ENCODE measurements around the gene MCRS1.
"Not testable (repeated sequence)": the region's sequence is repeated elsewhere in the genome, so short reads cannot be mapped to it uniquely, and the experiment has no call there.

Gene MCRS1

DNA sequence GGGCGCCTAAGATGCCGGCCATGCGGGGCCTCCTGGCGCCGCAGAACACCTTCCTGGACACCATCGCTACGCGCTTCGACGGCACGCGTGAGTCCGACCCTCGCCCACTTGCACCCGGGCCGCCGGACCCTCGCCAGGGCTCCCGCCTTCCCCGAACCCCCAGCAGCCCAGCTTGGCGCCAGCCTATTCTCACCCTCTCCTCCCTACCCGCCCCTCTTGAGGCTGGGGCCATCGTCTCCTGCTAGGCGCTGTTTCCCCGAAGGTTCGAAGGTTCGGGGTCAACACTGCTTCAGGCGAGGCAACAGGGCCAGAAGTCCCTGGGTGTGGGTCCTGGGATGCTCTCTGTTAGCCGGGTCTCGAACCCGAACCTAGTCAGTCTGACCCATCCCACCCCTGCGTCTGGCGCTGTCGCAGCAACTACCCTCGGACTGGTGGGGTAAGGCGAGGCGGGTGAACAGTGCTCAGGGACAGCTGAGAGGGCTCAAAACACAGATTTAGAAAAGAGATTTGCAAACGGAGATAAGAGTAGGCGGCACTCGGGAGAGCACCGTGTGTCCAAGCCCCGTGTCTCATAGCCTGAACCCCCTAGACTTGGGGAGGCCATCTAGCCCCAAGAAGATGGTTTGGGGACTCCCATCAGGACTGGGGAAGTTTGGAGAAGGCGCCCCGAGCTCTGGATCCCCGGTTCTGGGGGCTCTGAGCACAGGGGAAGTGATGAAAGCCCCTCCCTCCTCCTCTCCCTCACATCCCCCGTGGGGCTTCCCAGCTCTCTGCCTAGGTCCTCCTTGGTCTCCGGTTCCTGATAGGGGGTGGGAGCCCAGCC is 28.3 kb downstream of the MCRS1 start:
- DNase-seq: no peak

GRCh38 chr12:49538510-49539403 is 29.2 kb downstream of the MCRS1 start, which contains the start of gene KCNH3:
Gene KCNH3, plus strand, starts transcription at chr12:49539030. Its CDS starts 387 bp downstream, at chr12:49539417.
- DNase-seq: peak; percentile 89

DNA sequence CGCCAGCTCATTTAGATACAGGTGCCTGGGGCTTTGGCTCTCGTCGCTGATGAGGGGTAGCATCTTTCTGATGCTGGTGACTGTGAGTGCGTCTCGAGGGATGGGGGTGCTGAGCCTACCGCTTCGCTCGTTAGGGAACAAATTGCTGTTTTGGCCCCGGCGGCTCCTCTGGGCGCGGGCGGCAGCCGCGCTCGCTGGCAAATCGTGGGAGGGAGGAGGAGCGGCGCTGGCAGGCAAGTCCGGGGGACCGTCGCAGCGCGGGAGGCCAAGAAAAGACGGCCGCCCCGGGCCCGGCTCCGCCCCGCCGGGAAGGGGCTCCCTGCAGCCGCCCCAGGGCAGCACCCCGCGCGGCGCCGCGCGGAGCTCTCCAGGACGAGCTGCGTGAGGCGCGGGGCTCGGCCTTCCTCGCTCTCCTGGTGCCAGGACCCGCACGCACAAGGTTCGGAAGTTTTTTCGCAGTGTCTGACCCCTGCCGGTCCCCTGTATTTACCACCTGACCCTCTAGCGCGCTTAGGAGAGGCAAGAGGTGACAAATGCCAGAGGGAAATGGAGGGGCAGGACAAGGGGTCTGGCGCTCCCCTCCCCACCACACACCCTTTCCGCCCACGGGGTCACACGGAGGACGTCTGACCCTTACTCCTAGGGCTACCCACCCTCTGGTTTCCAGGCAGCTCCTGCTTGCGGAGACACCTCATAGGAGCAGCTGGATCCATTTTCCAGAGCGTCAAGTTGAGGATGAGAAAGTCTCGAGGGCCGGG is 30.0 kb downstream of the MCRS1 start:
- no peak for DNase-seq

- no peak for DNase-seq
These were observed 30.7 kb downstream of the MCRS1 start for GRCh38 chr12:49537231-49537751.

GRCh38 chr12:49536526-49537071 is 31.3 kb downstream of the MCRS1 start:
- DNase-seq: no peak

DNA sequence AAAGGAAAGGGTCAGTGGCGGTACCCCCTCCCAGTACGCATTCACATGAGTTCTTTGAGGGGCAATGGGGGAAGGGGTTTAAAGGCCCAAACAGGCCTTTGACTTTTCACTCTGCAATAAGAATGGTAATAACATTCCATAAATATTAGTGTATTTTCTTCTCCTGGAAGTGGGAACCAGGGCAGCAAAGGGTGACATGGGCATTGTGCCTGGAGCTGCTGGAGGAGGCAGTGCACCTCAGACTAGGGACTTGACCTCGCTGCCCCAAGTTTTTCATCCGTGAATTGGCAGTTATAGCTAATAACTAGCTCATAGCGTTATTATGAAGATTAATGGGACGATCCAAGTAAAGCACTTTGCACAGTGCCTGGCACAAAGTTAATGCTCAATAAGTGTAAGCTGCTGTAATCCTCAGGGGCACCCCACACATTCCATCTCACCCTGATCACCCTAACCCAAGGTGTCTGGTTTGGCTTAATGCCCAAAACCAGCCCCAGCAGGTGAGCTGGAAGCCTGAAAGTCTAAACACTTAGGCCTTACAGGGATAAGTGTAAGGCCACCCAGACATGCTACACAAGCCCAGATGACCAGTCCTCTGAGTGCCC is 31.9 kb downstream of the MCRS1 start:
- no peak for DNase-seq

GRCh38 chr12:49534731-49535278 is 33.1 kb downstream of the MCRS1 start:
- no peak for DNase-seq

DNA sequence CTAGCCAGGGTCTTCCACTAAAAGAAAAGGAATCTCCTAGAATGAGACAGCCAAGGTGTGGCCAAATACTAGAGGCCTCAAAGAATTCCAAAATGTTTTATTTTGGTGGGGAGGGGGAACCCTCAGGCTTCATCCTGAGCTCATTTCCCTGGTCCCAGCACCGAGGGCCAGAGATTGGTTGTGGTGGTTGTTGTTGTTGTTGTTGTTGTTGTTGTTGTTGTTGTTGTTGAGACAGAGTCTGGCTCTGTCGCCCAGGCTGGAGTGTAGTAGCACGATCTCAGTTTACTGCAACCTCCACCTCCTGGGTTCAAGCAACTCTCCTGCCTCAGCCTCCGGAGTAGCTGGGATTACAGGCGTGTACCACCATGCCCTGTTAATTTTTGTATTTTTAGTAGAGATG is 33.8 kb downstream of the MCRS1 start:
- not testable (repeated sequence) for DNase-seq

DNA sequence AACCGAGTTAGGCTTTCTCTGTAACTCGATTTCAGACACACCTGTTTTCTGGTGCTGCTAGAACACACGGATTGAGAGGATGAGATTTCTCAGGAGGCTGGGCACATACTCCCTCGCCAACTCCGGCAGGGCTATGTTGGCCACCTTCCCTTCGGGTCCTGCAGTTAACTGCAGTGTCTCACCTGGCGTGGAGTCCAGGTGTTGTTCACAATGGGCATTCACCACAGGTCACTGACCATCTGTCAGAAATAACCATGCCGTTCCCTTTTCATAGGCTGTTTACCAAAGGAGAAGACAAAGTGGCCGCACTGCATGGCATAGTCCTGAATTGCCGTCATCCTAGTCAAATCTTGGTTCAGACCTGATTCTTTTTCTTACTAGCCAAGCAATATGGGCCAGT is 34.6 kb downstream of the MCRS1 start:
- DNase-seq: no peak

DNA sequence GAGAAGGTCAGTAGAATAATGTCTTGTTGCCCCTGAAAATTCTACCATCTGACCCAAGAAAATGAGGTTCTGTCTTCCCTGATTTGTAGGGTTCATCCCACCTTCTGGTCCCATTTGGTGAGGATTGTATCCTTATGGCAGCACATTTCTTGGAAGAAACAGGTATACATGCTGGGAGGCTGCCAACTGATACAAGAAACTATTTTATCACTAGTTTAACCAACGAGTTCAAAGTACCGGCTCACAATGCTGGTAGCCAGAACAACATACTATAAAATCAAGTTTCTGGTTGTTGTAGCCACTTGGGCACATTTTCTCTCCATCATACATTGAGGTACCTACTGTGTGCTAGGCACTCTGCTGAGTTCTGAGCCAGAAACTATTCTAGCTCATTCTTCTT is 36.2 kb downstream of the MCRS1 start:
- no peak for DNase-seq

- DNase-seq: no peak
These were observed 38.5 kb downstream of the MCRS1 start for GRCh38 chr12:49529414-49529813.

DNA sequence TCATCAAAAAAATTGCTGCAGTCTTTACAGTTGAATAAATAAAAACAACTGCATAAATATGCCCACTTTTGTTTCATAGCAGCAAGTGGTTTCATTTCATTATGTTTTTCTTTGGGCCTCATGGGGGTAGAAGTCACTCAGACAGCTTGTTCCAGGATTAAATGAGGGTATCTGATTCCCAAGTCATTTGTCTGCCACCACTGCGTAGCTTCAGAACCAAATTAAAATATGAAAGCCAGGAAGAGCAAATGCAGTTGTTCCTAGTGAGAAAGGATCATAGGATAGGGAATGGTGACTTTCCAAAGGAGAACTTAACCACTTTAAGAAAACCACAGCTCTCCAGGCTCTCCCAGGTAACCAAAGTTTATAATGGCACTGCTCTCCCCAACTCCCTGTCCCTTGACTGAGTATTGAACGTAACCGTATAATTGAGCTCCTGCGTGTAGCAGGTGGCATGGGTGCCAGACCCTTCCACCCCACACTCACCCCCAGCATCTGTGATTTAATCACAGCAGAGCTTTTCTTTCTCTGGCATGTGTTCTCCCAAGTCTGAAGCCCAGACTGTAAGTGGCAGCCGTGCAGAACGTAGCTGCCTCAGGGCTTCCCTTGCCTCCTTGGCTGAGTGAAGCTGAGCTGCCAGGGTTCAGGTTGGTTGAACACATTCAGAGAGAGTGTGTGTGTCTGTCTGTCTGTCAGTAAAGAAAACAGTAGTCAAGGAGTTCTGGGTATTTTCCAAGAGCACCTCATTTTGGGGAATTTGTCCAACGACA is 40.4 kb downstream of the MCRS1 start:
- no peak for DNase-seq

DNA sequence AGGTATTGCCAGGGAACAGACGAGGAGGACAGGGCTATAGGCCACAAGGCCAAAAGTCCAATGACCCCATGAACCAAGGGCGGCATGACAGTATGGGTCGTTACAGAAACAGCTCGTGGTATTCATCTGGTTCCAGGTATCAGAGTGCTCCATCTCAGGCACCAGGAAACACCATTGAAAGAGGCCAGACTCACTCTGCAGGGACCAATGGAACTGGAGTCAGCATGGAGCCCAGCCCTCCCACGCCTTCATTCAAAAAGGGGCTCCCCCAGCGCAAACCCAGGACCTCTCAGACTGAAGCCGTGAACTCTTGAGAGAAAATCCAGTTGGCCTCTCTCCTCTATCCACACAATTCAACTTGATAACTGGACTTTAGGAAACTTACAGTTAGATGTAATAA is 42.0 kb downstream of the MCRS1 start:
- no peak for DNase-seq

DNA sequence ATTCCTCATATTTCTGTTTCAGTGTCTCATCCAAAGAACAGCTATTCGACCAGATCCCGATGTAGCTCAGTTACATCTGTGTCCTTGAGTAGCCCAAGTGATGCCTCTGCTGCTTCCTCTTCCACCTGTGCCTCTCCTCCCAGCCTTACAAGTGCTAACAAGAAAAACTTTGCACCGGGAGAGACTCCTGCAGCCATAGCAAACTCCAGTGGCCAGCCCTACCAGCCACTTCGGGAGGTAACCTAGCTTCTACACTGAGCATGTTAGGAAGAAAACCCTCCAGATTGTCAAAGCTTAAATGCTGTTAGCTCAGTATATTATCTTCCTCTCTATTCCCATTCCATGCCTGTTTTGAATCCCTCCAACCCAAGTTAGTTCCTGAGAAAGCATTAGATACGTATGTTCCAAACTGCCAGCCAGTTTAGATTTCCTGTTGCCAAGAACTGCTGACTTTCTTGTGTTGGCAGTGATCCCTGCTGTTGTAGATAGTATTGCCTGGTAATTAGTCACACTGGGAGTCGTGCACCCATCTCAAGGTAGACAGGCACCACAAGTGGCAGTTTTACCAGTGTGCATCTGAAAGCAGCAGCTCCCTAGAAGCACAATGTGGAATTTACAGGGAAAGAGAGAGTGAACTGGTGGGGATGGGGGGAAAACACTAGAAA is 43.1 kb downstream of the MCRS1 start:
- DNase-seq: no peak

GRCh38 chr12:49521389-49521788 is 46.6 kb downstream of the MCRS1 start:
- DNase-seq: no peak

- no peak for DNase-seq
These were observed 48.4 kb downstream of the MCRS1 start for GRCh38 chr12:49519574-49519936.

DNA sequence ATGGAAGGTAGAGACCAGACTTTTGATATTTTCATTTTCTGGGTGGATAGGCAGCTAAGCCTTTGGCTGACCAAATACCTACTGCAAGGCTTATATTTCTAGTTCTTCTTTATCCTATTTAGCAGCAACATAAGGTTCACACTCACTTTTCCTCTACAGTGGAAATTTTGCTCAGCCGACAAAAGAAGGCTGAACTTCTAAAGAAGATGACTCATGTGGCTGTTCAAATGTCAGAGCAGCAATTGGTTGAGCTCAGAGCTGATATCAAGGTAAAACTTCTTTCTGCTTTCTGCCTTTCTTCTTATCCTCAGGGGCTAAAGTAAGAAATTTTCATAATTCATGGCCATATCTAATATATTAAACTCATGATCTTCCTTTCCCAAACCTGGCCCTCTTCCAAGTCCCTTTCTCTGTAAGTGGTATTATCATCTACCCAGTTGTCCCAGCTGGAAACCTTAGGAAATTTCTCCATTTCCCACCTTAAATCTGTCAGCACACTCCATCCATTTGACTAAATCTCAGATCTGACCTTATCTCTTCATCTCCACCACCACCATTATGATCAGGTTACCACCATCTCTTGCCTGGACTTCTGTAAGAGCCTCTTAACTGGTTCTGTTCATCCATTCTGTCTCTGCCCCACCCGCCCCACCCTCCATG is 48.9 kb downstream of the MCRS1 start:
- no peak for DNase-seq

DNA sequence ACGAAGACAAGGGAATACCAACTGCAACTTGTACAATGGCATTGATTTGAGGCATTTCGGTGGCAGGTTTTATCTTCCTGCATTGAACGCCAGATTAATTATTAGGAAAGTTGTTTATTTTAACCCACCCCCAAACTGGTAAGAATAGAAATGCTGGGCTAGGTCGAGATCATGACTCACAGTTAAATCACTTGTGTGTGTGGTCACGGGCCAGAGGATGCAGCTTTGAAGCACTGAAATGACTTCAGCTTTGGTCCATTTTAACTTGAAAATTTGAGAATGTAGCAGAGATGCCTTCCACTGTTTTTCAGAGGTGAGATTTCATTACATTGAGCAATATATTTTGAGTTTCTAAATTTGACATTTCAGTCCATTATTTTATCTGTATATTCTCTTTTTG is 52.7 kb downstream of the MCRS1 start:
- no peak for DNase-seq

- DNase-seq: no peak
These were observed 55.4 kb downstream of the MCRS1 start for GRCh38 chr12:49512546-49512945.

- no peak for DNase-seq
These were observed 56.5 kb downstream of the MCRS1 start for GRCh38 chr12:49511410-49511809.
